ENCODE measurements around the gene PPCDC. TPM values are rescaled to one million over a fixed set of nuclear protein-coding genes. Genes with fewer than 3 reads are reported as not detected.

Gene PPCDC
- total RNA-seq, 6 experiments from 2014 or later, result 9.8 to 12.3 (median 11.2) TPM

- H3K4me3 Mint-ChIP-seq, result no peak overlapping the region
- H3K27ac Mint-ChIP-seq, result no peak overlapping the region
- TF ChIP-seq CTCF (IDR thresholded peaks at IDR 0.05), result no peak
- H3K4me1 Mint-ChIP-seq (ENCODE audit: low read depth), result peaks cover 22% of the 10 kb centered on the region
- no peak for DNase-seq
- no peaks in the 10 kb centered on the region for H3K9me3 Mint-ChIP-seq
- H3K36me3 Mint-ChIP-seq (ENCODE audit: low read depth), result peaks cover 5% of the 10 kb centered on the region; the same call in 1 of the 2 replicates
- H3K27me3 Mint-ChIP-seq (ENCODE audit: insufficient read depth), result no peaks in the 10 kb centered on the region
Measured at GRCh38 chr15:75049392-75049791, 26.0 kb downstream of the PPCDC start.

- no peak overlapping the region for H3K27ac Mint-ChIP-seq
- H3K36me3 Mint-ChIP-seq (ENCODE audit: low read depth), result peaks cover 5% of the 10 kb centered on the region; the same call in 1 of the 2 replicates
- no peak for DNase-seq
- peaks cover 16% of the 10 kb centered on the region for H3K4me1 Mint-ChIP-seq (ENCODE audit: low read depth)
- TF ChIP-seq CTCF (IDR thresholded peaks at IDR 0.05), result no peak
- H3K4me3 Mint-ChIP-seq, result no peak overlapping the region
- no peaks in the 10 kb centered on the region for H3K27me3 Mint-ChIP-seq (ENCODE audit: insufficient read depth)
- no peaks in the 10 kb centered on the region for H3K9me3 Mint-ChIP-seq
Measured at GRCh38 chr15:75050283-75050682, 26.9 kb downstream of the PPCDC start.

GRCh38 chr15:75051191-75051608, 27.8 kb downstream of the PPCDC start:
- no peak overlapping the region for H3K27ac Mint-ChIP-seq
- no peaks in the 10 kb centered on the region for H3K27me3 Mint-ChIP-seq (ENCODE audit: insufficient read depth)
- no peak overlapping the region for H3K4me3 Mint-ChIP-seq
- peaks cover 16% of the 10 kb centered on the region for H3K4me1 Mint-ChIP-seq (ENCODE audit: low read depth)
- DNase-seq, result no peak
- peaks cover 5% of the 10 kb centered on the region; the same call in 1 of the 2 replicates for H3K36me3 Mint-ChIP-seq (ENCODE audit: low read depth)
- TF ChIP-seq CTCF (IDR thresholded peaks at IDR 0.05), result no peak
- H3K9me3 Mint-ChIP-seq, result no peaks in the 10 kb centered on the region

- no peak overlapping the region for H3K27ac Mint-ChIP-seq
- no peaks in the 10 kb centered on the region for H3K9me3 Mint-ChIP-seq
- 0 out of 2 replicates have a peak, but pooled peaks cover 5% of the 10 kb centered on the region for H3K36me3 Mint-ChIP-seq (ENCODE audit: low read depth)
- H3K4me1 Mint-ChIP-seq (ENCODE audit: low read depth), result peaks cover 12% of the 10 kb centered on the region
- no peaks in the 10 kb centered on the region for H3K27me3 Mint-ChIP-seq (ENCODE audit: insufficient read depth)
- H3K4me3 Mint-ChIP-seq, result no peak overlapping the region
- no peak for DNase-seq
- TF ChIP-seq CTCF (IDR thresholded peaks at IDR 0.05), result no peak
Measured at GRCh38 chr15:75051711-75052110, 28.3 kb downstream of the PPCDC start.

GRCh38 chr15:75052972-75053747, 29.8 kb downstream of the PPCDC start:
- H3K36me3 Mint-ChIP-seq (ENCODE audit: low read depth), result 0 out of 2 replicates have a peak, but pooled peaks cover 5% of the 10 kb centered on the region
- H3K4me1 Mint-ChIP-seq (ENCODE audit: low read depth), result peaks cover 1% of the 10 kb centered on the region
- H3K27ac Mint-ChIP-seq, result no peak overlapping the region
- DNase-seq, result no peak
- no peaks in the 10 kb centered on the region for H3K27me3 Mint-ChIP-seq (ENCODE audit: insufficient read depth)
- no peak for TF ChIP-seq CTCF (IDR thresholded peaks at IDR 0.05)
- no peak overlapping the region for H3K4me3 Mint-ChIP-seq
- H3K9me3 Mint-ChIP-seq, result no peaks in the 10 kb centered on the region
